GM18526 (cell line): ENCODE measurements around the gene YWHAQ.

Experiments used
- POLR2A ChIP-seq: IDR thresholded peaks from 3 replicates; pipeline ENCODE4 v1.6.1; 2011; ENCODE audit not compliant: insufficient read length; ENCODE audit errors: extremely low read depth

YWHAQ gene

GRCh38 chr2:9644603-9645002 is 13.8 kb upstream of the YWHAQ start:
- TF ChIP-seq POLR2A, result no peak

GRCh38 chr2:9644021-9644420 is 13.2 kb upstream of the YWHAQ start:
- no peak for TF ChIP-seq POLR2A

GRCh38 chr2:9641641-9642040 is 10.8 kb upstream of the YWHAQ start:
- no peak for TF ChIP-seq POLR2A

GRCh38 chr2:9640403-9641104 is 9.8 kb upstream of the YWHAQ start:
- TF ChIP-seq POLR2A, result no peak

GRCh38 chr2:9639740-9640343 is 9.0 kb upstream of the YWHAQ start:
- no peak for TF ChIP-seq POLR2A

- TF ChIP-seq POLR2A, result no peak
Measured at GRCh38 chr2:9639000-9639602, 8.3 kb upstream of the YWHAQ start.

- TF ChIP-seq POLR2A, result no peak
Measured at GRCh38 chr2:9638532-9638931, 7.7 kb upstream of the YWHAQ start.

- no peak for TF ChIP-seq POLR2A
Measured at GRCh38 chr2:9637330-9637729, 6.5 kb upstream of the YWHAQ start.

GRCh38 chr2:9634133-9634532 is 3.3 kb upstream of the YWHAQ start:
- TF ChIP-seq POLR2A, result no peak

- TF ChIP-seq POLR2A, result no peak
Measured at GRCh38 chr2:9631878-9632700, 1.3 kb upstream of the YWHAQ start.

GRCh38 chr2:9631553-9631819 is 689 bp upstream of the YWHAQ start:
- TF ChIP-seq POLR2A, result no peak

GRCh38 chr2:9630117-9630735 is 571 bp downstream of the YWHAQ start:
- no peak for TF ChIP-seq POLR2A

- no peak for TF ChIP-seq POLR2A
Measured at GRCh38 chr2:9629222-9630116, 1.3 kb downstream of the YWHAQ start.

- TF ChIP-seq POLR2A, result no peak
Measured at GRCh38 chr2:9627310-9627709, 3.5 kb downstream of the YWHAQ start.

GRCh38 chr2:9623151-9623550 is 7.6 kb downstream of the YWHAQ start:
- TF ChIP-seq POLR2A, result no peak
